Osteocyte (in vitro differentiated cells): Measurements from ENCODE around the gene GSG1L. TPM values are rescaled to one million over a fixed set of nuclear protein-coding genes. Genes with fewer than 3 reads are reported as not detected.

Experiments
- DNase-seq: peaks from one replicate; pipeline ENCODE4 v3.0.0; 2021; ENCODE audit warnings: mixed read lengths; ENCODE audit not compliant: unreplicated experiment; ENCODE audit errors: extremely low spot score
- H3K27ac Mint-ChIP-seq: one replicate; pipeline ENCODE4 v1.8.0; 2021; ENCODE audit warnings: mild to moderate bottlenecking, mixed read lengths; ENCODE audit not compliant: unreplicated experiment
- H3K27me3 Mint-ChIP-seq: one replicate; pipeline ENCODE4 v1.8.0; 2021; ENCODE audit warnings: mixed read lengths; ENCODE audit not compliant: unreplicated experiment
- H3K36me3 Mint-ChIP-seq: one replicate; pipeline ENCODE4 v1.8.0; 2021; ENCODE audit warnings: mixed read lengths; ENCODE audit not compliant: unreplicated experiment
- H3K4me1 Mint-ChIP-seq: one replicate; pipeline ENCODE4 v1.8.0; 2021; ENCODE audit warnings: mixed read lengths; ENCODE audit not compliant: unreplicated experiment
- H3K4me3 Mint-ChIP-seq: one replicate; pipeline ENCODE4 v1.8.0; 2021; ENCODE audit warnings: mild to moderate bottlenecking, moderate library complexity, mixed read lengths; ENCODE audit not compliant: unreplicated experiment
- H3K9me3 Mint-ChIP-seq: one replicate; pipeline ENCODE4 v1.8.0; 2021; ENCODE audit warnings: mixed read lengths; ENCODE audit not compliant: unreplicated experiment
- CTCF ChIP-seq: fragments of 200-600 bp; sonication (generic); IDR thresholded peaks from 2 replicates; pipeline ENCODE4 v1.5.0; 2021; ENCODE audit warnings: antibody characterized with exemption, mild to moderate bottlenecking, moderate library complexity
- total RNA-seq: library from RNA; stranded (reverse); gene quantifications from 2 replicates; pipeline ENCODE4 v1.2.1, GENCODE V29; 2021

Gene GSG1L
- total RNA-seq, 1 donor from 2014 or later: not detected

GRCh38 chr16:28092721-28093384 lies 29.3 kb upstream of the GSG1L start:
- no peak for TF ChIP-seq CTCF
- Mint-ChIP-seq H3K27ac (peak overlapping the region; percentile 27), H3K36me3 (no peaks in the 10 kb centered on the region), H3K27me3 (no peaks in the 10 kb centered on the region), H3K9me3 (no peaks in the 10 kb centered on the region), H3K4me3 (no peak overlapping the region), H3K4me1 (peaks cover 8% of the 10 kb centered on the region)
- DNase-seq: no peak

- Mint-ChIP-seq H3K9me3 (no peaks in the 10 kb centered on the region), H3K4me1 (peaks cover 8% of the 10 kb centered on the region), H3K4me3 (no peak overlapping the region), H3K27me3 (no peaks in the 10 kb centered on the region), H3K27ac (no peak overlapping the region), H3K36me3 (no peaks in the 10 kb centered on the region)
- no peak for DNase-seq
- TF ChIP-seq CTCF: no peak
Measured at GRCh38 chr16:28091656-28092055, 28.1 kb upstream of the GSG1L start.

GRCh38 chr16:28090646-28091377 lies 27.3 kb upstream of the GSG1L start:
- H3K27me3 Mint-ChIP-seq: no peaks in the 10 kb centered on the region
- peaks cover 8% of the 10 kb centered on the region for H3K4me1 Mint-ChIP-seq
- H3K9me3 Mint-ChIP-seq: no peaks in the 10 kb centered on the region
- no peak for DNase-seq
- H3K36me3 Mint-ChIP-seq: no peaks in the 10 kb centered on the region
- H3K27ac Mint-ChIP-seq: no peak overlapping the region
- peak; percentile 23 for TF ChIP-seq CTCF
- no peak overlapping the region for H3K4me3 Mint-ChIP-seq

GRCh38 chr16:28089992-28090365 lies 26.5 kb upstream of the GSG1L start:
- H3K27ac Mint-ChIP-seq: no peak overlapping the region

More at GRCh38 chr16:28089992-28090365, 26.5 kb upstream of the GSG1L start:
- no peak for TF ChIP-seq CTCF
- DNase-seq: no peak
- no peak overlapping the region for H3K4me3 Mint-ChIP-seq
- peaks cover 8% of the 10 kb centered on the region for H3K4me1 Mint-ChIP-seq
- no peaks in the 10 kb centered on the region for H3K36me3 Mint-ChIP-seq
- H3K9me3 Mint-ChIP-seq: no peaks in the 10 kb centered on the region
- no peaks in the 10 kb centered on the region for H3K27me3 Mint-ChIP-seq
